NCI-H128 (cell line): ENCODE data around the gene NAV2.

Experiments used
- DNase-seq: peaks from one replicate; lab custom pipeline; 2025; ENCODE audit not compliant: unreplicated experiment; lab: John Stamatoyannopoulos, UW

NAV2 gene

GRCh38 chr11:19774329-19774728, 61.7 kb downstream of the NAV2 start:
- no peak for DNase-seq

- no peak for DNase-seq
Measured at GRCh38 chr11:19774817-19775580, 62.4 kb downstream of the NAV2 start.

- no peak for DNase-seq
Measured at GRCh38 chr11:19775622-19776021, 63.0 kb downstream of the NAV2 start.

DNA sequence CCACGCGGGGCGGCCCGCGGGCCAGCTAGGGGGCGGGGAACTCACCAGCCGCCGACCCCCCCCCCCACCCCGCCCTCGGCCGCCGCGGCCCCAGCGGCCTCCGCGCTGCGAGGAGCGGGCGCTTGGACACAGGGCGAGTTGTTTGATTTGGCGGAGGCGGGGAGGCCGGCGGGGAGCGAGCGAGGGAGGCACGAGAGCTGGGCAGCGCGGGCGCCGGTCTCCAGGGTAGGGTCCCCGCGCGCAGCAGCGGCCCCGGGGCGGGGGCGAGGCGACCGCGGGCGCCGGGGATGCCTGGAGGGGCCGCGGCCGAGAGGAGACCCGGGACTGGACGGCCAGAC, 64.4 kb downstream of the NAV2 start:
- no peak for DNase-seq

- no peak for DNase-seq
Measured at GRCh38 chr11:19777377-19778102, 64.9 kb downstream of the NAV2 start.

DNA sequence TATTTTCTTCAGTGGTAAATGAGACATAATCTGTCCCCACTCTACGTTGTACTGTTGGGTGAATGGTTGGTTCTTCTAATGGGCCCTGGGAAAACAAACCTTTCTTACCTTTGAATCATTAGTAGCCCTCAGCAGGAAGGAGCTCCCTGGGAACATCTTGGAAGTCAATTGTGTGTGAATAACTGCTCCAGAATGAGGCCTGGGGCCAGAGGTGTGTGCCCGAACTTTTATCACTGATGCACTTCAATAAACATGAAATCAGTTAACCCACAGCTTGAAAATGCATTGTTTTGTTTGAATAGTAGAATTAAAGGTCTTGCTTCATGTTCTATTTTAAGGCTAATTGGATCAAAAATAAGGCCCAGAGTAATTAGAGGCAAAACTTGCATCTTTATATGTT, 67.1 kb downstream of the NAV2 start:
- no peak for DNase-seq

DNA sequence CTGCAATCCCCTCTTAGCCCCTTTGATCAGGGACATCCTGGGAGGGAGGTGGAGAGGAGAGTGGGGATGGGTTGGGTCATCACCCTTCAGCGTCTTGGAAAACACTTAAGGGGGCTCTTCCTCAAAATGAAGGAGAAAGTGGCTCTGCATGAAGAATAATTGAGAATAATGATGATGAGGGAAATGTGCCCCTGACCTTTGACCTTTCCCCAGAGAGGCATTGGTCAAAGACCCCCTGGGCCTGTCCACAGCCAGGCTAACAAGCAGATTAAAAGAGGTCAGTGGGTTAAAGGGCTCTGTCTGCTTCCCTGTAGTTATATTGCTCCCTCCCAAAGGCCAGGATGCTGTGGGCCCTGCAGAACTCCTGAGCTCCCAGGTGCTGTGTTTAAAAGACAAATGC, 68.7 kb downstream of the NAV2 start:
- DNase-seq, result no peak

GRCh38 chr11:19785265-19785664, 72.6 kb downstream of the NAV2 start:
- DNase-seq, result no peak

- no peak for DNase-seq
Measured at GRCh38 chr11:19786644-19787043, 74.0 kb downstream of the NAV2 start.

DNA sequence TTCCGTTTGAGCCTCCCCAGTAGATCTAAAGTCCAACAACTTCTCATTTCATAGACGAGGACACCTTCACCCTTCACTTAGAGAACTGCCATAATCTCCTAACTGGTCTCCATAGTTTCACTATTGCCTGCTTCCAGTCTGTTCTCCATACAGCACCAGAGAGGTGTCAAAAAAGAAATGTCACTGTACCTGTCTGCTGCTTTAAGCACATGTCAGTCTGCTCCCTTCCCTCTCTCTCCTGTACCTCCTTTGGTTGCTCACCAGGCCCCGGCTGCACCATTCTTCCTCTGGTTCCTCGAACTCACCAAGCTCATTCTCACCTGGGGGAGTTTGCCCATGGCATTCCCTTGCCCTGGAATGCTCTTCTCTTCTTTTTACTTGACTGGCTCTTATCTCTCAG, 75.8 kb downstream of the NAV2 start:
- DNase-seq, result no peak

DNA sequence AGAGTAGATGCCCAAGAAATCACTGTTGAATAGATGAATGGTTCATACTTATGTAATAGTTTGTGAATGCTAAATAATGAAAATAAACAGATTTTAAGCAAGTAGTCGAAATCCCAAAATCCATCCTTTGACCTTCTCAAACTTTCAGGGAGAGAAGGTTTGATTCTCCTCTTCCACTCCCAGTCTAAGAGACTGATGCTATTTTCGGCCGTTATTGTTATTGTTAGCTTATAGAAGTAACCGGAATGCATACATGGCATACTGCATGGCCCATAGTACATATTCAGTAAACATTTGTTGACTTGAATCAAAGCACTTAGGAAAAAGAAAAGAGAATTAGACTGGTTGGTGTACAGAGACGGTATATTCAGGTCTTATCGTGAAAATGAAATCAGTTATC, 76.6 kb downstream of the NAV2 start:
- no peak for DNase-seq

- no peak for DNase-seq
Measured at GRCh38 chr11:19789835-19790710, 77.4 kb downstream of the NAV2 start.

- no peak for DNase-seq
Measured at GRCh38 chr11:19790831-19791552, 78.4 kb downstream of the NAV2 start.

DNA sequence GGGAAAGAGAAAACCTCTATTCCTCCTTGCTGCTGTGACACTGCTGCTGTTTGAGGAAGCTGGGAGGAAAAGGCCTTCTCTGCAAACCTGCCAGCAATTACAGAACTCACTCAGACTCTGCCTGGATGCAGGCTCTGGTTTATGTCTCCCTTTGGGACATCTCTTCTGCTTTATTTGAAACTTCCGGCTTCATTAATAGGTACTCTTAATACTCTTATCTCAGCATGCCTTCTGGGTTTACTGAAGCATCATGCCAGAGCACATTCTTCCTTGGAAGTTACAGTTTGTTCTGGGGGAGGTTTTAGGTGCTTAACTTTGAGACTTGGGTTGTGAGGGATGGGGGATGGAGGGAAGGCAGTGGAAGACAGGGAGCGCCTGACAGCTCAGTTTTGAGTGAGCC, 79.9 kb downstream of the NAV2 start:
- DNase-seq, result no peak

DNA sequence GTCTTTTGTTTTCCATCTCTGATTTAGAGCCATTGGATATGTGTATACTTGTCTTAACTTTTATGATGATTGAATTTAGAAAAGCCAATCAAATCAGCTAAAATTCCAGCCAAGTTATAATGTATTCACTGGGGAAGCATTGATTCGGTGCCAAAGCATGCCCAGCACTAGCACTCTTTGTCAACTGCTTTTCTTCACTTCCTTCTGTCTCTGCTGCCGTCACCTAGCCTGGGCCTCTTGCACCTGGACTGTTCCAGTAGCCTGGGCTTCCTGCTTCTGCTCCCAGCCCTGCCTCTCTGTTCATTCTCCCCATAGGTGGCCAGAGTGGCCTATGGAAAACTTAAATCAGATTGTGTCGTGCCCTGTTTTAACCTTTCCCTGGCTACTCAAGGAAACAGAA, 80.7 kb downstream of the NAV2 start:
- DNase-seq, result no peak

- DNase-seq, result no peak
Measured at GRCh38 chr11:19794161-19794560, 81.5 kb downstream of the NAV2 start.

GRCh38 chr11:19795082-19795481, 82.4 kb downstream of the NAV2 start:
- DNase-seq, result no peak

DNA sequence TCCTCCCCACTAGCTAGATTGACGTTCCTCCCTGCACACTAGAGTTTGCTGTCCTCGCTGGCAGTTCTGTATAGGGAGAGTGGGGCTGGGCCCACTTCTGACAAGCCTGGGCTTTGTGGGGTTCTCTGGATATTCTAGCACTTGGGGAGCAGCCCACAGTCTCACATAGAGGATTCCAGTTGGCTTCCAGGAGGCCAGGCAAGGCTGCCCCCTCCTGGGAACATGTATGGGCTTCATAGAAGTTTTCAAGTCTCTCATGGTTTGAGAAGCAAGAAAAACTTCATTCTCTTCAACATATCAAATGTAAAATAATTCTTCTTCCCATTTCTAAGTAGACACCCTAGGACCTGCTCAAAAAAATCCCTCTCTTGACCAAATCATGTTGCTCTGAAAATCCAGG, 87.5 kb downstream of the NAV2 start:
- DNase-seq, result no peak

DNA sequence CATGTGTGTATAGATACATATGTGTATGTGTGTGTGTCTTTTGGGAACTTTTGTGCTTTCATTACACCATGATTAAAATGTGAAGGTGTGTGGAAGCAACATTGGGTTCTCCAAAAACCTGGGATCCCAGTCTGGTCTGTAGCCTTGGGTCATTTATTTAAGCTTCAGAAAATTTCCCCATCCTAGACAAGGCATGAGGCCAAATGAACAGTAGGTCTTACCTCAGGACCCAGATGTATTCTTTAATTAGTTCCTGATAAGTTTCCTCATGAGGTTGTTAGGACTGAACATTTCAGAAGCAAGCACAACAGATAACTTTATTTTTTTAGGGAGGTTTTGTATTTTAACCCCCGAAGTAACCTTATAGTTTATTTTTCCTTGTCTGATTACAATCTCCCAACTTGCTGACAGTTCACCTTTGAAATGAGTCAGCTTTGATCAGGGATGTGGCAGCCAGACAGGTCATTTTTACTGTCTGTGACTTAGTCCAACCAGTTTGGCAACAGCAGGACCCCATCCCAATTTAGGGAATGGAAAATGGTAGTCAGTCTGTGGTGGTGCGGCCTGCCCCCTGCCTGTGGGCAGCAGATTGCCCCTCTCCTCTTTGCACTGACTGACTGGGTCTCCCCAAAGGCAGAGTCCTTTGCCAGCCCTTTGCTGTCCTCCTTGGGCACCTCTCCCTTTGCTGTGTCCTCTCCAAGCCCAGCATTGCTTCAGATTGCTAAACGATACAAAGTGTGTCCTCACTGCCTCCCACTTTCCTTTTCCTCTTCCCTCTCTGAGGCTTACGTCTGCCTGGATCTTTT, 88.3 kb downstream of the NAV2 start:
- no peak for DNase-seq

GRCh38 chr11:19802773-19803293, 90.2 kb downstream of the NAV2 start:
- DNase-seq, result no peak
